ENCODE measurements around the gene CAV1. TPM values are rescaled to one million over a fixed set of nuclear protein-coding genes. Genes with fewer than 3 reads are reported as not detected.

Gene CAV1
- total and polyA plus RNA-seq, 4 donors = 121 to 616 (median 323) TPM

DNA sequence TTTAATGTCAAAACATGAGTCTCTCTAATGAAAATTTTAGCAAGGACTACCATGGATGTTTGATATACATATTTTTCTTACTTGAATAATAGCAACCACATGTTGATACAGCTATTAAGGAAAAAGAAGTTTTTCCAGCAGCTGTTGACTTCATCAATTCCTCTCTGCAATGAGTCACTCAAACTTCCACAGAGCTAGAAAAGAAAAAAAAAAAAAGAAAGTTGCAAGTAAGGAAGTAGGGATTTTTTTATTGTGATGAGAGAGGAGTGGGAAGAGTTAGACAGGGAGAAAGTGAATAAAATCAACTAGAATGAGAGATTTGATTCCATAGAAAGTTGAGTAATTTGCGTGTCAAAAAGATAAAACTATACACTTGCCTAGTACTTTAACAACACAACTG lies 46.2 kb downstream of the CAV1 start:
- H3K4me3 ChIP-seq = no peak overlapping the region
- no peaks in the 10 kb centered on the region for H3K9me3 ChIP-seq (ENCODE audit: control insufficient read depth in 4 of 4, insufficient read depth in 3 of 4, low read length in 3 of 4)
- peak overlapping the region in 1 of 2 donors; percentile 9 for H3K27ac ChIP-seq (ENCODE audit: low read depth in 1 of 2, low read length in 1 of 2)
- no peaks in the 10 kb centered on the region for H3K27me3 ChIP-seq (ENCODE audit: control insufficient read depth in 3 of 3, insufficient read depth in 3 of 3, low read length in 2 of 3)
- no peak overlapping the region for H3K9ac ChIP-seq (ENCODE audit: insufficient read depth in 1 of 2, low read length in 2 of 2)
- DNase-seq (no peak), ATAC-seq (ENCODE audit: insufficient read depth, low FRiP score) (no peak)
- no peaks in the 10 kb centered on the region for H3K36me3 ChIP-seq (ENCODE audit: control insufficient read depth in 4 of 4, insufficient read depth in 4 of 4, low read length in 4 of 4)
- TF ChIP-seq, protein P1, sequence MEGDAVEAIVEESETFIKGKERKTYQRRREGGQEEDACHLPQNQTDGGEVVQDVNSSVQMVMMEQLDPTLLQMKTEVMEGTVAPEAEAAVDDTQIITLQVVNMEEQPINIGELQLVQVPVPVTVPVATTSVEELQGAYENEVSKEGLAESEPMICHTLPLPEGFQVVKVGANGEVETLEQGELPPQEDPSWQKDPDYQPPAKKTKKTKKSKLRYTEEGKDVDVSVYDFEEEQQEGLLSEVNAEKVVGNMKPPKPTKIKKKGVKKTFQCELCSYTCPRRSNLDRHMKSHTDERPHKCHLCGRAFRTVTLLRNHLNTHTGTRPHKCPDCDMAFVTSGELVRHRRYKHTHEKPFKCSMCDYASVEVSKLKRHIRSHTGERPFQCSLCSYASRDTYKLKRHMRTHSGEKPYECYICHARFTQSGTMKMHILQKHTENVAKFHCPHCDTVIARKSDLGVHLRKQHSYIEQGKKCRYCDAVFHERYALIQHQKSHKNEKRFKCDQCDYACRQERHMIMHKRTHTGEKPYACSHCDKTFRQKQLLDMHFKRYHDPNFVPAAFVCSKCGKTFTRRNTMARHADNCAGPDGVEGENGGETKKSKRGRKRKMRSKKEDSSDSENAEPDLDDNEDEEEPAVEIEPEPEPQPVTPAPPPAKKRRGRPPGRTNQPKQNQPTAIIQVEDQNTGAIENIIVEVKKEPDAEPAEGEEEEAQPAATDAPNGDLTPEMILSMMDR (IDR thresholded peaks at IDR 0.05; ENCODE audit: control extremely low read depth, extremely low read depth) = no peak
- WGBS, 2 donors = 63 to 85% methylated on average over 1 of the region's 1 CpG
- H3K4me1 ChIP-seq (ENCODE audit: control insufficient read depth in 5 of 5, insufficient read depth in 5 of 5, low read length in 5 of 5) = peaks cover 0 to 9% (median 0%) of the 10 kb centered on the region in 5 donors

DNA sequence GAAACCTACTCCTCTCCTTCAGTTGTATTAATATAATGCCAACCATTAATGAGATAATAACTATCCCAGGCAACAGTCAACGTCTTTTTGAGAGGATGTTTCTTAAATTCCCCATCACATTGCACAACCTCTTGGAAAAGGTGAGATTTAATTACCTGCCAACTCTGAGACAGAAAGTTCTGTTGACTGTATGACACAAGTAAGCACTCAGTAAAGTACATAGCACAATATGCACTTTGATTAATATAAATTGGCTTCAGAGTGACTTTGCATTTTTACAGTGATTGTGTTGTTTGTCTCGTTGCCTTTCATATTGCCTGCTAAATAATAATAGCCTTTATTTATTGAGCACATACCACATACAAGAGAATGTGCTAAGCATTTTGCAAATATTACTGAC lies 46.7 kb downstream of the CAV1 start:
- Histone ChIP-seq H3K27me3 (ENCODE audit: control insufficient read depth in 3 of 3, insufficient read depth in 3 of 3, low read length in 2 of 3) (no peaks in the 10 kb centered on the region), H3K9me3 (ENCODE audit: control insufficient read depth in 4 of 4, insufficient read depth in 3 of 4, low read length in 3 of 4) (no peaks in the 10 kb centered on the region), H3K27ac (ENCODE audit: low read depth in 1 of 2, low read length in 1 of 2) (peak overlapping the region in 1 of 2 donors; percentile 9), H3K9ac (ENCODE audit: insufficient read depth in 1 of 2, low read length in 2 of 2) (no peak overlapping the region), H3K4me3 (no peak overlapping the region), H3K36me3 (ENCODE audit: control insufficient read depth in 4 of 4, insufficient read depth in 4 of 4, low read length in 4 of 4) (no peaks in the 10 kb centered on the region), H3K4me1 (ENCODE audit: control insufficient read depth in 5 of 5, insufficient read depth in 5 of 5, low read length in 5 of 5) (peaks cover 0 to 9% (median 2%) of the 10 kb centered on the region in 5 donors)
- ATAC-seq (ENCODE audit: insufficient read depth, low FRiP score) (peak; percentile 21), DNase-seq (no peak)
- 43 to 48% methylated on average over 2 of the region's 2 CpGs for WGBS, 2 donors
- TF ChIP-seq, protein P1 (IDR thresholded peaks at IDR 0.05; ENCODE audit: control extremely low read depth, extremely low read depth) = no peak

DNA sequence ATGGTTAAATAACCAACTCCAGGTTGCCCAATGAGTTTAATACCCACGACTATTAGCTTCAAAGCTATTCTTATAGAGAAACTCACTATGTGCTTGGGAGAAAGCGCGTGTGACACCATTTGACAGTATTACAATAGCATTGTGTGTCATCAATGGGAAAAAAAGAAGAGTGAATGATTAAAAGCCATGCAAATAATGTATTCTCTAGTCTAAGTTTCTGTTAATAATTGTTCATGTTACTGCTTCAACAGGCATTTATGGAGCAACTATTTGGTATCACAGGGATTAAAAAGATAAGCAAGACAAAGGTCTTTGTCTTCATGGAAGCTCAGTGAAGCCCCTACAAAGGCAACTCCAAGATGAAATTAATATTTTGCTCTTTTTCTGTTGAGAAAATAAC lies 47.2 kb downstream of the CAV1 start:
- H3K9ac ChIP-seq (ENCODE audit: insufficient read depth in 1 of 2, low read length in 2 of 2) = no peak overlapping the region
- H3K4me3 ChIP-seq = no peak overlapping the region
- peaks cover under 1 to 14% (median 5%) of the 10 kb centered on the region in 5 donors for H3K4me1 ChIP-seq (ENCODE audit: control insufficient read depth in 5 of 5, insufficient read depth in 5 of 5, low read length in 5 of 5)
- 88 to 95% methylated on average over 3 of the region's 3 CpGs for WGBS, 2 donors
- no peaks in the 10 kb centered on the region for H3K36me3 ChIP-seq (ENCODE audit: control insufficient read depth in 4 of 4, insufficient read depth in 4 of 4, low read length in 4 of 4)
- no peak overlapping the region for H3K27ac ChIP-seq (ENCODE audit: low read depth in 1 of 2, low read length in 1 of 2)
- TF ChIP-seq, protein P1 (IDR thresholded peaks at IDR 0.05; ENCODE audit: control extremely low read depth, extremely low read depth) = no peak
- no peak for DNase-seq
- no peaks in the 10 kb centered on the region for H3K27me3 ChIP-seq (ENCODE audit: control insufficient read depth in 3 of 3, insufficient read depth in 3 of 3, low read length in 2 of 3)
- no peak for ATAC-seq (ENCODE audit: insufficient read depth, low FRiP score)
- no peaks in the 10 kb centered on the region for H3K9me3 ChIP-seq (ENCODE audit: control insufficient read depth in 4 of 4, insufficient read depth in 3 of 4, low read length in 3 of 4)

DNA sequence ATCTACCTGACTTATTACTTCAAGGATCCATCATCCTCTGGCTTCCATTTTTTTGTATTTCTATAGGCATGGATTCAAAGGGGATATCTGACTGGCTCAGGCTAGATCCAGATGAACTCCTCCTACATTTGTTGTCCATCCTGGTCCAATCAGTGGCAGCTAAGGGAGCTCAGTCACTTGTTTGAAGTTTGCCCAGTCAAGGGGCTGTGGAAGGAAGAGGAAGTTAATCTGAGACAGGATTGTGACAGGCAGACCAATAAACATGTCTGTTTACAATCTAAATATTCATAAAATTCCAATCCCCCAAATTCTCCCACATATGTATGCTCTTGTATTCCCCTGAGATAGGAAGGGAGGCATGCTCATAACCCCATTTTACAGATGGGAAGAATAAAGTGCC lies 48.7 kb downstream of the CAV1 start:
- ATAC-seq (ENCODE audit: insufficient read depth, low FRiP score) (no peak), DNase-seq (no peak)
- H3K27ac ChIP-seq (ENCODE audit: low read depth in 1 of 2, low read length in 1 of 2) = peak overlapping the region; percentile 38 to 56
- H3K9me3 ChIP-seq (ENCODE audit: control insufficient read depth in 4 of 4, insufficient read depth in 3 of 4, low read length in 3 of 4) = no peaks in the 10 kb centered on the region
- H3K9ac ChIP-seq (ENCODE audit: insufficient read depth in 1 of 2, low read length in 2 of 2) = no peak overlapping the region
- H3K4me3 ChIP-seq = no peak overlapping the region
- H3K4me1 ChIP-seq (ENCODE audit: control insufficient read depth in 5 of 5, insufficient read depth in 5 of 5, low read length in 5 of 5) = peaks cover 4 to 23% (median 15%) of the 10 kb centered on the region in 5 donors
- no peaks in the 10 kb centered on the region for H3K27me3 ChIP-seq (ENCODE audit: control insufficient read depth in 3 of 3, insufficient read depth in 3 of 3, low read length in 2 of 3)
- TF ChIP-seq, protein P1 (IDR thresholded peaks at IDR 0.05; ENCODE audit: control extremely low read depth, extremely low read depth) = no peak
- no peaks in the 10 kb centered on the region for H3K36me3 ChIP-seq (ENCODE audit: control insufficient read depth in 4 of 4, insufficient read depth in 4 of 4, low read length in 4 of 4)

Data from lung (tissue), 12 donors.